Endodermal cell (in vitro differentiated cells): ENCODE data around the gene TSHZ2. TPM values are rescaled to one million over a fixed set of nuclear protein-coding genes. Genes with fewer than 3 reads are reported as not detected.
"Not testable (repeated sequence)": the region's sequence is repeated elsewhere in the genome, so short reads cannot be mapped to it uniquely, and the experiment has no call there.

Source experiments
- DNase-seq: peaks from one replicate; pipeline ENCODE4 v3.0.0-alpha.2; 2017
- H3K27ac ChIP-seq: 2 replicates; pipeline ENCODE4 v1.5.1; 2013; ENCODE audit warnings: mild to moderate bottlenecking, low read depth, low read length, moderate library complexity
- H3K27me3 ChIP-seq: 2 replicates; pipeline ENCODE4 v1.6.1; 2013; ENCODE audit warnings: mild to moderate bottlenecking, low read length, moderate library complexity; ENCODE audit not compliant: insufficient read depth, control insufficient read depth, poor library complexity, severe bottlenecking
- H3K36me3 ChIP-seq: 2 replicates; pipeline ENCODE4 v1.7.0; 2013; ENCODE audit warnings: mild to moderate bottlenecking, low read length, moderate library complexity; ENCODE audit not compliant: control insufficient read depth, insufficient read depth
- H3K4me1 ChIP-seq: one replicate; pipeline ENCODE4 v1.7.0; 2013; ENCODE audit warnings: low read length; ENCODE audit not compliant: control insufficient read depth, insufficient read depth
- H3K4me3 ChIP-seq: 2 replicates; pipeline ENCODE4 v1.5.1; 2013; ENCODE audit warnings: mild to moderate bottlenecking, low read length, moderate library complexity
- H3K9ac ChIP-seq: 2 replicates; pipeline ENCODE4 v1.6.1; 2013; ENCODE audit warnings: mild to moderate bottlenecking, low read length, moderate library complexity; ENCODE audit not compliant: poor library complexity, severe bottlenecking; ENCODE audit errors: extremely low read depth
- H3K9me3 ChIP-seq: 2 replicates; pipeline ENCODE4 v1.6.1; 2013; ENCODE audit warnings: mild to moderate bottlenecking, low read length, moderate library complexity; ENCODE audit not compliant: control insufficient read depth
- H3K27ac Mint-ChIP-seq: 2 replicates; pipeline ENCODE4 v1.8.0; 2020; ENCODE audit warnings: mixed read lengths
- H3K27me3 Mint-ChIP-seq: 2 replicates; pipeline ENCODE4 v1.8.0; 2021; ENCODE audit warnings: mild to moderate bottlenecking, mixed read lengths; ENCODE audit not compliant: insufficient read depth
- H3K36me3 Mint-ChIP-seq: 2 replicates; pipeline ENCODE4 v1.8.0; 2020; ENCODE audit warnings: low read depth, mixed read lengths
- H3K4me1 Mint-ChIP-seq: 2 replicates; pipeline ENCODE4 v1.8.0; 2020; ENCODE audit warnings: mixed read lengths
- H3K4me3 Mint-ChIP-seq: 2 replicates; pipeline ENCODE4 v1.8.0; 2020; ENCODE audit warnings: mild to moderate bottlenecking, moderate library complexity, mixed read lengths
- H3K9me3 Mint-ChIP-seq: 2 replicates; pipeline ENCODE4 v1.8.0; 2020; ENCODE audit warnings: mild to moderate bottlenecking, mixed read lengths
- CTCF ChIP-seq: fragments of 200-600 bp; sonication (generic); conservative IDR thresholded peaks from 2 replicates; pipeline ENCODE4 v1.5.0; 2021; ENCODE audit warnings: antibody characterized with exemption, mild to moderate bottlenecking
- WGBS, 2 experiments: methylation state at CpG; one replicate each; pipeline versions ENCODE4 v1.1.5 to v1.1.7; 2013; ENCODE audit warnings: missing lambda C conversion rate in 2 of 2, mixed read lengths in 1 of 2; ENCODE audit not compliant: insufficient coverage in 1 of 2, insufficient read length in 1 of 2; 5-methylcytosine and 5-hydroxymethylcytosine counted together
- total RNA-seq, 2 donors: library from RNA; stranded (reverse); fragmentation: NEBNext Ultra II Directional in 1 of 2; extraction: Animal tissue kit (Norgen Biotek cat#: 25700) in 1 of 2; gene quantifications; 2 replicates in 1 of 2; 3 replicates in 1 of 2; pipeline ENCODE4 v1.2.1, GENCODE V29; 2021

The TSHZ2 gene
- total RNA-seq, 2 donors from 2014 or later = 0.07 to 0.31 TPM

- Mint-ChIP-seq H3K4me3 (no peak overlapping the region), H3K9me3 (peaks cover 20% of the 10 kb centered on the region), H3K4me1 (peaks cover 3% of the 10 kb centered on the region), H3K36me3 (peaks cover 11% of the 10 kb centered on the region), H3K27me3 (no peaks in the 10 kb centered on the region), H3K27ac (no peak overlapping the region)
- WGBS, 2 experiments = 84 to 89% methylated on average over 14 to 18 of the region's 18 CpGs
- no peaks in the 10 kb centered on the region for H3K27me3 ChIP-seq
- no peaks in the 10 kb centered on the region for H3K4me1 ChIP-seq
- H3K9ac ChIP-seq = no peak overlapping the region
- no peak overlapping the region for H3K4me3 ChIP-seq
- H3K36me3 ChIP-seq = no peaks in the 10 kb centered on the region
- no peaks in the 10 kb centered on the region for H3K9me3 ChIP-seq
- no peak overlapping the region for H3K27ac ChIP-seq
- DNase-seq = no peak
- no peak for TF ChIP-seq CTCF
Measured at GRCh38 chr20:53513489-53514298, 541.5 kb downstream of the TSHZ2 start.

GRCh38 chr20:53515749-53516148, 543.6 kb downstream of the TSHZ2 start:
- Mint-ChIP-seq H3K4me1 (peaks cover 3% of the 10 kb centered on the region), H3K4me3 (no peak overlapping the region)

GRCh38 chr20:53517146-53517545, 545.0 kb downstream of the TSHZ2 start:
- H3K36me3 ChIP-seq = no peaks in the 10 kb centered on the region

More at GRCh38 chr20:53515749-53516148, 543.6 kb downstream of the TSHZ2 start:
- Mint-ChIP-seq H3K27me3 (no peaks in the 10 kb centered on the region), H3K9me3 (peaks cover 8% of the 10 kb centered on the region), H3K36me3 (peaks cover 3% of the 10 kb centered on the region), H3K27ac (no peak overlapping the region)
- no peak for DNase-seq
- Histone ChIP-seq H3K27me3 (no peaks in the 10 kb centered on the region), H3K9ac (no peak overlapping the region), H3K9me3 (no peaks in the 10 kb centered on the region), H3K36me3 (no peaks in the 10 kb centered on the region), H3K27ac (no peak overlapping the region), H3K4me1 (no peaks in the 10 kb centered on the region), H3K4me3 (no peak overlapping the region)
- no peak for TF ChIP-seq CTCF
- WGBS, 2 experiments = 90 to 92% methylated on average over 4 of the region's 4 CpGs

GRCh38 chr20:53521421-53521820, 549.3 kb downstream of the TSHZ2 start:
- DNase-seq, H3K9ac ChIP-seq, H3K4me1 ChIP-seq, H3K4me3 ChIP-seq, H3K27ac Mint-ChIP-seq, H3K36me3 ChIP-seq, H3K27me3 ChIP-seq, H3K36me3 Mint-ChIP-seq, H3K9me3 Mint-ChIP-seq, H3K4me3 Mint-ChIP-seq, H3K9me3 ChIP-seq, H3K27ac ChIP-seq, H3K27me3 Mint-ChIP-seq, H3K4me1 Mint-ChIP-seq: not testable (repeated sequence)
- 90 to 96% methylated on average over 5 of the region's 5 CpGs for whole genome bisulfite sequencing, 2 experiments

More at GRCh38 chr20:53517146-53517545, 545.0 kb downstream of the TSHZ2 start:
- no peaks in the 10 kb centered on the region for H3K27me3 ChIP-seq
- DNase-seq = no peak
- no peaks in the 10 kb centered on the region for H3K9me3 Mint-ChIP-seq
- H3K27ac Mint-ChIP-seq = no peak overlapping the region
- WGBS, 2 experiments = 94 to 97% methylated on average over 9 to 13 of the region's 13 CpGs
- H3K4me3 ChIP-seq = no peak overlapping the region
- no peaks in the 10 kb centered on the region for H3K9me3 ChIP-seq
- TF ChIP-seq CTCF = no peak
- H3K27ac ChIP-seq = no peak overlapping the region
- H3K27me3 Mint-ChIP-seq = no peaks in the 10 kb centered on the region
- peaks cover 3% of the 10 kb centered on the region for H3K4me1 Mint-ChIP-seq
- H3K4me1 ChIP-seq = no peaks in the 10 kb centered on the region
- H3K36me3 Mint-ChIP-seq = no peaks in the 10 kb centered on the region
- no peak overlapping the region for H3K4me3 Mint-ChIP-seq
- no peak overlapping the region for H3K9ac ChIP-seq
